ENCODE results near the gene MRPS9. TPM values are rescaled to one million over a fixed set of nuclear protein-coding genes. Genes with fewer than 3 reads are reported as not detected.
A peak's percentile ranks its signal among the peaks of the same experiment; 100 is the strongest.

Gene MRPS9
- total and polyA plus RNA-seq, 9 of the 15 experiments (the other 6 are each of a cell fraction or from before 2014, with no cell fraction given): 46.2 to 143 (median 65.6) TPM

GRCh38 chr2:105092797-105093196 lies 54.9 kb downstream of the MRPS9 start (continued):
- TF ChIP-seq ZNF318 (IDR thresholded peaks at IDR 0.05; ENCODE audit: borderline replicate concordance in 1 of 2, low read depth in 1 of 2) (no peak), TRIM25 (IDR thresholded peaks at IDR 0.05; ENCODE audit: borderline replicate concordance) (no peak), RAD21 (CRISPR knock-in tag; conservative IDR thresholded peaks at IDR 0.05 in 1 of 2, IDR thresholded peaks at IDR 0.05 in 1 of 2) (no peak), CBX1 (IDR thresholded peaks at IDR 0.05; ENCODE audit: low read depth) (no peak), ETV6 (IDR thresholded peaks at IDR 0.05; ENCODE audit: borderline replicate concordance in 1 of 2, low read depth in 2 of 2, low read length in 1 of 2) (no peak), ETV6 (CRISPR knock-in tag; IDR thresholded peaks at IDR 0.05; ENCODE audit: borderline replicate concordance) (no peak), LARP7 (IDR thresholded peaks at IDR 0.05) (no peak), TCFL5 (CRISPR knock-in tag; conservative IDR thresholded peaks at IDR 0.05) (no peak), RCOR1 (IDR thresholded peaks at IDR 0.05; ENCODE audit: borderline replicate concordance in 1 of 2, low read depth in 2 of 2, low read length in 2 of 2) (no peak), RBM34 (IDR thresholded peaks at IDR 0.05; ENCODE audit: borderline replicate concordance, insufficient read depth, low read length) (no peak), GABPB2 (CRISPR knock-in tag; conservative IDR thresholded peaks at IDR 0.05) (peak; percentile 93), CHCHD3 (CRISPR knock-in tag; IDR thresholded peaks at IDR 0.05) (peak; percentile 49; the same call in 1 of the 2 replicates), ARID3A (IDR thresholded peaks at IDR 0.05; ENCODE audit: borderline replicate concordance, low read depth, low read length) (no peak), ZNF239 (CRISPR knock-in tag; IDR thresholded peaks at IDR 0.05) (no peak), CEBPG (CRISPR knock-in tag; IDR thresholded peaks at IDR 0.05) (no peak), CEBPG (tag; conservative IDR thresholded peaks at IDR 0.05 in 1 of 2, IDR thresholded peaks at IDR 0.05 in 1 of 2) (0 out of 4 replicates have a peak, but pooled peaks of 1 of the 2 experiments have one; percentile 16), KLF13 (tag; IDR thresholded peaks at IDR 0.05; ENCODE audit: borderline replicate concordance, low read depth) (no peak)

Data from K562 (cell line).